ENCODE data around the gene OOSP1. TPM values are rescaled to one million over a fixed set of nuclear protein-coding genes. Genes with fewer than 3 reads are reported as not detected.
"Not testable (repeated sequence)": the region's sequence is repeated elsewhere in the genome, so short reads cannot be mapped to it uniquely, and the experiment has no call there.

The OOSP1 gene
- total RNA-seq, 1 donor from 2014 or later: not detected

DNA sequence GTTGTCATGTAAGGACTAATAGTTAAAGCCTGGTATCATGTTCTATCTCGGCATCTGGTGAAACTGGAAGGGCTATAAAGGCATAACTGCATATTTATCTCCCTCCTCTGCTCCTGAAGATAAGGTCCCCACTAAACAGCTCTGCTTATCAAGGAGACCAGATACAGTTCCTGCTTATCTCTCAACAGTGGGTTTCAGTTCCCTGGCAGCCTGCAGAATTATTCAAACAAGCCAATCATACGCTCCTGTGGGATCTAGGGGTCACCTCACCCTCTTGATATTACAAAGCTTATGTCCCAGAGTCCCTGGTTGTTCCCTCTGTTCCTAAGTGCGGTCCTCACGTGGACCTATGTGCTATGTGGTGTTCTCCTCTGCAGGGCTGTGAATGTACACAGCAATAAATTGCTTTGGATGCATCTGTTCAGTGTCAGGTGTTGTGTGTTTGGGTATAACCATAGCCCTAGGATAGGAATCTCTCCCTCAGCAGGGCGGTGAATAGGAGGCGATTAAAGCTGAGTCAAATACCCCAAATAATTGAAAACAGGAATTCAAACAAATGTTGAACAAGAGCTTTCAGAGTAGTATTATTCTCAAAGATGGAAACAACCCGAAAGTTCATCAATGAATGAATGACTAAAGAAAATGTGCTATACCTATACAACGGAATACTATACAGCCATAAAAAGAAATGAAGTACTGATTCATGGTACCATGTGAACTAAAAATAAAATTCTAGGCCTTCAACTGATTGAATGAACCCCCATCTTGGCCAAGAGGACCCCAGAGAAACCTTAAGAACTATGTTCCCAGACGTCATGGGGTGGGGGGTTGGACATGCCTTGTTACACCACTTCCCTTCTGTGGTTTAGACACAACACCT lies 22.5 kb downstream of the OOSP1 start:
- ATAC-seq: no peak

DNA sequence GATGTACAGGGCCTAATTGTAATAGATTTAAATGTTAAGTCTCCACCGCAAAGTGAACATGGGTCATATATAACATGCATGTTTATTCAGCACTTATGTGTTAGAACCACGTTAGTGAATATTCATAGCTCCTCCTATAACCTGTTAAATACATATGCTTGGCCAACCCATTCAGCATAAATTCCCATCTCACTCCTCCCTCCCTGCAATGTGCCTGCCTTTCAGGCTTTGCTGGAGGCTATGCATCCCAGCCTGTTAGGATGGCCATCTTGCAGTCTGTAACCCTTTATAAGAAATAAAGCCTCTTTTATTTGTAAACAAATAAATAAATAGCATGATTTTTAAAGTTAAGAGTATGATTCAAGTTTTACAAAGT lies 23.9 kb downstream of the OOSP1 start:
- ATAC-seq: no peak

DNA sequence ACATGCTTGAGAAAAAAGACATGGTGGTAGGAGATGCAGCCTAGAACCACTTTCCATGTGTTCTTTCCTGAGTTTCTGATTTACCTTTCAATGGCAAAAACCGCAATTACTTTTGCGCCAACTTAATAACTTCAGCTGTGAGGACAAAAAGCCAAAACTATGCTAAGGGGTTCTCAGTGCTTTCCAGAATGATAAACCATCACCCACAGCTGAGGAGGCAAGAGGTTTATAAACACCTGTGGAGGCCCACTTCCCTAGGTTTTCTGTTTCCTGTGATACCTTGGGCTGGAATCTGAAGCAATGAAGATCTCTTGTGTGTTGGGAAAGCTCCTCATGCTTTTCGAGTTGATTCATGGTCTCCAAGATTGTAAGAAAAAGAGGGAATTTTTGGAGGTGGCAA lies 25.5 kb downstream of the OOSP1 start, which contains the start of gene OOSP4A:
TSS of gene OOSP4A (plus strand) at position 301 of the 400 bp plus-strand sequence. CDS start at position 301, 0 bp downstream.
- ATAC-seq: no peak

DNA sequence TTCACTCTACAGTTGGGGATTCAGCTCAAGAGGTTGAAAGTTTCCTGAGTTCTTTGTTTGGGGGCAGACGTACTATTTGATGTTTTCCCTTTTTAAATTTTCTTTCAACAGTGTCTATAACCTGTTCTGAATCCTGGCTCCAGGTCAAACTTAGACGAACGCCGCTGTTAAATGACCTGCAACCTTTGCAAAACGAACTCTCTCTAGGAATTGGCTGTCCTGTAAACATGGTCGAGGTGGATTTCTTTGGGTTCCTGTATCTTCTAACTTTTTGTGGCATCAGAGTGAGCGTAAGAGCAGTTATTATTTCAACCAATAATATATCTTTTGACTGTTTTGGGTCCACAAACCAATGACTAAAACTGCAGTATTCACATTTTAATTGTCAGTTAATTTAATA lies 27.2 kb downstream of the OOSP1 start:
- no peak for ATAC-seq

DNA sequence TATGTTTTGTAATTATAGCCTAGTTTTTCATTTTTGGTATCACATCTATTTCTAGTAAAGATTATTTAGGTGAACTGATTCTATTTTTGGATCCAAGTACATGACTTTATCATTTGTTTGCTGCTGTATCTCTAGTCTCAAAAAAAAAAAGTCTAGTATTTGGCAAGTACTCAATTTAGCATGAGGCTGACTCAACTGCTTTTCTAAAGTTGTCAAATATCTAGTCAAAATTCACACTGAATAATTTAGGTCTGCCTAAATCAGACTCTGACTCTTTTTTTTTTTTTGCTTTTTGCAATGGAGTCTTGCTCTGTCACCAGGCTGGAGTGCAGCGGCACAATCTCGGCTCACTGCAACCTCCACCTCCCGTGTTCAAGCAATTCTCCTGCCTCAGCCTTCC lies 28.0 kb downstream of the OOSP1 start:
- no peak for ATAC-seq

DNA sequence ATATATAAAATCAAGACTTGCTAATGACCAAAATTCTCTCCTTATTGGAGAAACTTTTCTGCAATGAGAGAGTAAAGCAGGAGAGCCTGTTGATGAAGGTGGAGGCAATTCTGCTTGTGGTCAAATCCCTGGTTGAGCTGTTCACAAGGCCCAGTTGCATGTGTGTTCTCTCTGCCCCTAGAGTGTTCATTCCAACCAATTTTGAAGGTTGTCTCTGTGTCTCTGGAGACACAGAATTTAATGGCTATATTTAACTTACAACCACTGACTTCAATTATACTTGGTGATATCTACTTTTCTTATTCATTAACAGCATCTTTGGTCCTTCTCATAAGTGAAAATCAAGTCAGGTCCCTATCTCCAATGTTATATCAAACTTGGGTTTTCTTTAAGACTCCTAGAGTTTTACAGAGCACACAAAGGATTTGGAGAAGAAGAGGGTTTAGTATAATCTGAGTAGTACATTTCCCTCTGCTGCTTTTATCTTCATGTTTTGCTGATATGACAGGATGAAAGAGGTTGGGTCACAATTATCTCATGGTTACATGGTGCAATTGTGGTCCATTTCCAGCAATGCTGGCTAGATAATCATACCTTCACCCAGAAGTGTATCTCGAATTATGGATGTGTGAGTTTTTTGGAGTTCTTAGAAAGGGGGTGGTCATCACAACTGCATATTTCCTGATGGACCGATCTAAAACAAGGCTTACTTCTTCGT lies 29.6 kb downstream of the OOSP1 start:
- ATAC-seq: no peak

DNA sequence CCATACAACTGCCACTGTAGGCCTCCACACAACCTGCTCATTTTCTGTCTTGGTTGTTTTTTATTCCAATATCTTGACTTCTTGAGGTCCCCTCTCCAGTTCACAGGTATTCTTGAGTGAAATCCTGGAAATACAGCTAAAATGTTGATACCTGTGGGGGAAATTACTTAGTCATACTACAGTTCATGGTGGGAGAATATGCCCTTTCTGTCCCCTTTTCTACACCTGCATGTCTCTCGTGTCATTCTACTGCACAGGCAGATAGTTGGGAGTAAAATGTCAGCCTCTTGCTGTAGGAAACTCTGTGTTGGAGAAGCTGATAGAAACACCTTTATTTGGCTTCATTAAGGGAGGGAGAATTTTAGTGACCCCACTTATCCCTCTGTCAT lies 30.2 kb downstream of the OOSP1 start:
- no peak for ATAC-seq

DNA sequence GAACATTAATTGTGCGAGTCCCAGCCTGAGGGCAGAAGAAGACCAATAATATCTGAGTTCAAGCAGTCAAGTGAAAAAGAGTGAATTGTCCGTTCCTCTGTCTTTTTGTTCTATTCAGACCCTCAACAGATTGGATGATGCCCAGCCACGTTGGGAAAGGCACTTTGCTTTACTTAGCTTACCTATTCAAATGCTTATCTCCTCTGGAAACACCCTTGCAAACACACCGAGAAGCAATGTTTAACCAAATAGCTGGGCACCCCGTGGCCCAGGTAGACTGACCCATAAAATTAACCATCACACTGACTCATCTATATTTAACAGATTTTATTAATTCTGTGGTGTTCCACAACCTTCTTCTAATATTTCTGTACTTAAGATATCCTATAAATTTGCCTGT lies 34.9 kb downstream of the OOSP1 start:
- ATAC-seq: no peak

DNA sequence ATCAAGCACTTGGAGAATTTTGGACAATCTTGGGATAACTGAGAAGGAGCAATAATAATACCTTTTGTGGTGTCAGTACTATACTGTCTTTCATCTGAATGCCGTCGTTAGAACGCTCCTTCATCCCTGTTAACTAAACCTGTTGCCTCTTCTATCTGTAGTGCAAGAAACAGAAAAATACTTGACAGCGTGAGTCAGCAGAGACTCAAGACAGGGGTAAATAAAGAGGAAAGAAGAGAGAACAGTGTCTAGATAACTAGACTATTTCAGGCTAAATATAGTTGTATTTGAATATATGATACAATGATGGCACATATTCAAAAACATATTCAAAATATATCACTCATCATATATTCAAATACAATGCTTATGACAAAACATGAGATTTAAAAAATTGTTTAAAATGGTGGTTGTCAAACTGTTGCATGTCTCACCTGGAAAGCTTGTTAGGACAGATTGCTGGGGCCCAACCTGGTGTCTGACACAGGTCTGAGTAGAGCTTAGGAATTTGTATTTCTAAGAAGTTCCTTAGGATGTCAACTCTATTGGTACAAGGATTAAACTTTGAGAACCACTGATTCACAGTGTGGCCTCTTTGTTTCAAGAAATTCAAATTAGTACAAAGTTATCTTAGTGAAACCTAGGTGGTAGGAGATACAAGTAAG lies 43.0 kb downstream of the OOSP1 start:
- ATAC-seq: no peak

DNA sequence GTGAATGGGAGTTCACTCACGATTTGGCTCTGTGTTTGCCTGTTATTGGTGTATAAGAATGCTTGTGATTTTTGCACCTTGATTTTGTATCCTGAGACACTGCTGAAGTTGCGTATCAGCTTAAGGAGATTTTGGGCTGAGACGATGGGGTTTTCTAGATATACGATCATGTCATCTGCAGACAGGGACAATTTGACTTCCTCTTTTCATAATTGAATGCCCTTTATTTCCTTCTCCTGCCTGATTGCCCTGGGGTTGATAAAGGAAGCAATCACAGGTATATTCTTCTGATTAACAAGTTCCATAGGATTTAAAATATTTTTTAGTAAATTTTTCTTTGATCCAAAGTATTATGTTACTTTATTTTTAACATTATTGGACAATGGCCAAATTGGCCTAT lies 43.8 kb downstream of the OOSP1 start:
- not testable (repeated sequence) for ATAC-seq

DNA sequence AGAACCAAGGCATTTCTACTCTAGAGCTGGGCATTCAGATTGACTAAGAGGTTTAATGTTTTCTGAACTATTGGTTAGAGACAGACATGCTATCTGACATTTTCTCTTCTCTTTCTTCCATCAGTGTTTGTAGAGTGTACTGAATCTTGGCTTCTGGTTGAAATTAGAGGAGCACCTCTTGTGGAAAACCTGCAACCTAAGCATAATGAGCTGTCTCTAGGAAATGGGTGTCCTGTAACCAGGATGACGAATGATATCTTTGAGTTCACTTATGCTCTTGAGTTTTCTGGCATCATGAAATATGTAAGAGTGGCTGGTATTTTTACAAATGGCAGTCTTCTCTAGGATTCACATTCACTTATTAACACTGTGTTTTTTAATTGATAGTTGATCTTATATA lies 45.0 kb downstream of the OOSP1 start:
- ATAC-seq: no peak

DNA sequence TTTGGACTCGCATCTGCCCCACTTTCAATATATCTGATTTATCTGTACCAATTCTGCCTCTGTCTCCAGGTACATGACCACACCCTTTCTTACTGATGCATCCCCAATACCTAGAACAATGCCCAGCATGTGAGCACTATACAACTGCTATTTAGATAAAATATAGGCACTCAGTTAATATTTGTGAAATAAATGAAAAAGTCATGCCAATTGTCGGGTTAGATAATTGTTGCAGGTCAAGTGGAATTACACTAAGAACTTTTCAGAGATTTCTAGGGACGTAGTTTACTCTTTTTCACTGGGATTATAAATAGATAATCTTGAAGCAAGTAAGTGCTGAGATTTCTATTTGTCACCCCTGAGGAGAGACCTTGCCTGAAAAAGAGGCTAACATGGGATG lies 46.1 kb downstream of the OOSP1 start:
- no peak for ATAC-seq

DNA sequence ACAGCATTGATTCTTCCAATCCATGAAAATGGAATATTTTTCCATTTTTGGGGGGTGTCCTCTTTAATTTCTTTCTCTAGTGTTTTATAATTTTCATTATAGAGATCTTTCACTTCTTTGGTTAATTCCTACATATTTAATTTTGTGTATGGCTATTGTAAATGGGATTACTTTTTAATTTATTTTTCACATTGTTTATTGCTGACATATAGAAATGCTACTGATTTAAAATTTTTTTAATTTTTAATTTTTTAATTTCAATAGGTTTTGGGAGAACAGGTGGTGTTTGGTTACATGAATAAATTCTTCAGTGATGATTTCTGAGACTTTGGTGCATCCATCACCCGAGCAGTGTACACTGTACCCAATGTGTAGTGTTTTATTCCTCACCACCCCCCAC lies 52.2 kb downstream of the OOSP1 start:
- no peak for ATAC-seq

DNA sequence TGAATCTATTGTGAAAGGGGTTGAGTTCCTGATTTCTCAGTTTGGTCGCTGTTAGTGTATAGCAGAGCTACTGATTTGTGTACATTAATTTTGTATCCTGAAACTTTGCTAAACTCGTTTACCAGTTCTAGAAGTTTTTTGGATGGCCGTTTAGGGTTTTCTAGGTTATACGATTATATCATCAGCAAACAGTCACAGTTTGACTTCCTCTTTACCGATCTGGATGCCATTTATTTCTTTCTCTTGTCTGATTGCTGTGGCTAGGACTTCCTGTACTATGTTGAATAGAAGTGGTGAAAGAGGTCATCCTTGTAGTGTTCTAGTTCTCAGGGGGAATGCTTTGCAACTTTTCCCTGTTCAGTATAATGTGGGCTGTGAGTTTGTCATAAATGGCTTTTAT lies 54.2 kb downstream of the OOSP1 start:
- ATAC-seq: no peak

DNA sequence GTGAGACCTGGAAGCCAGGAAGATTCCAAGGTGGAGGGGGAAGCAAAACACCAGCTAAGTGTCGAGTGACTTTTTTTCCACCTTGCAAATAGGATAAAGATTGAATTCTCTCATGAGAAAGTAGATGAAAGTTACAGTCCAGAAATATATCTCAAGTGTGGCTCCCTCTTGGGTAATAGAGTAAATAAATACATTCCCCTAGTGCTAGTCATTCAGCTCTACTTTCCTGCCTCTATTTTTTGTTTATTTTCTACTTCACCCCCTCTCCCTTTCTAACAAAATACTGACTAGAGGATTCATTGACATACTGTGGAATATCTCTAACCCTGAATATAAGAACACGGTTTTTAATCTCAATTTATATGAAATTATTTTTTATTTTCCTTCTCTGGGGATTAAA lies 59.6 kb downstream of the OOSP1 start:
- ATAC-seq: no peak

DNA sequence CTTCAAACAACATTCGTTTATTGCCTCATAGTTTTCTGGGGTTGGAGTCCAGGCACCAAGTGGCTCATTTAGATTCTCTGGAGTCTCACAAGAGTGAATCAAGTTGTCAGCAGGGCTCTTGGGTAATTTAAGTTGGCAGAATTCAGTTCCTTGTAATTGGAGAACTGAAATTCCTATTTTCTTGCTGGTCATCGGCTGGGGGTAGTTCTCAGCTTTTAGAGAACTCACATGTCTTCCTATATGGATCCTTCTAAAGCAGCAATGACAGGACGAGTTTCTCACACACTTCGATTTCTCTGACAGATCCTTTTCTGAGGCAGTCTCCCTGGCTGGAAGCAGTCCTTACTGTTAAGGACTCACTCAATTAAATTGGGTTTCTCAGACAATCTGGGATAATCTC lies 61.5 kb downstream of the OOSP1 start:
- ATAC-seq: no peak

DNA sequence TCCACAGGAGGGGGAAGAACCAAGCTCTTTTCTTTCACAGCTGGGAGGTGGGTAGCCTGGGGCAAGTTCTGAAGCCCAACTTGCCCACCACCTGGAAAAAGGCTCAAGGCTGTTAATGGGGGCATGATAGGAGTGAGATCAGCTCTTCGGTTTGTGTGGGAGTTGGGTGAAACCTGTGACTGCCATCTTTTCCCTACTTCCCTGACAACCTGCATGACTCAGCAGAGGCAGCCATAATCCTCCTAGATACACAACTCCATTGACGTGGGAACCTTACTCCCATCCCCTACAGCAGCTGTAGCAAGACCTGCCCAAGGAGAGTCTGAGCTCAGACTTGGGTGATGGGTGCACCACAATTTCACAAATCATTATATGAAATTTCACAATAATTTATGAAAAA lies 65.5 kb downstream of the OOSP1 start:
- ATAC-seq: no peak

DNA sequence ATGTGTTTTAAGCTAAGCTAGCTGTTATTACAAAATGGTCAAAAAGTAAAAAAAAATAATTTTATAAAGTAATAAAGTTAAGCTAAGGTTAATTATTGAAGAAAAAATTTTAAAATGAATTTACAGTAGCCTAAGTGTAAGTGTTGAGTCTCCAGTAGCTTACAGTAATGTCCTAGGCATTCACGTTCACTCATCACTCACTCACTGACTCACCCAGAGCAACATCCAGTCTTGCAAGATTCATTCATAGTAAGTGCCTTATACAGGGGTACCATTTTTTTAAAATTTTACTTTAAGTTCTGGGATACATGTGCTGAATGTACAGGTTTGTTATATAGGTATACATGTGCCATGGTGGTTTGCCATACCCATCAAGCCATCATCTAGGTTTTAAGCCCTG lies 67.1 kb downstream of the OOSP1 start:
- ATAC-seq: no peak

Other genes with a start within 250 kb of the OOSP1 start
- not detected for gene OR10V1, start 224.6 kb upstream of the OOSP1 start, total RNA-seq
- gene STX3, start 183.1 kb upstream of the OOSP1 start, total RNA-seq: 12.1 TPM
- 33.6 TPM for gene MRPL16, start 127.7 kb upstream of the OOSP1 start, total RNA-seq
- gene CBLIF, start 92.9 kb upstream of the OOSP1 start, total RNA-seq: not detected
- gene TCN1, start 71.9 kb upstream of the OOSP1 start, total RNA-seq: 45.8 TPM
- not detected for gene OOSP3, start 59.6 kb upstream of the OOSP1 start, total RNA-seq
- not detected for gene OOSP4A, start 25.6 kb downstream of the OOSP1 start, total RNA-seq
- not detected for gene OOSP4B, start 78.7 kb downstream of the OOSP1 start, total RNA-seq
- not detected for gene OOSP2, start 102.0 kb downstream of the OOSP1 start, total RNA-seq
- gene MS4A3, start 118.2 kb downstream of the OOSP1 start, total RNA-seq: not detected
- 0.32 TPM for gene MS4A2, start 150.2 kb downstream of the OOSP1 start, total RNA-seq
- 4.9 TPM for gene MS4A6A, start 244.7 kb downstream of the OOSP1 start, total RNA-seq

Data from esophagus mucosa (tissue), 1 donor.